Erythroblast (primary cell): ENCODE data around the gene PCED1B.

Source experiments
- DNase-seq, 2 experiments: peaks; one replicate each; lab custom pipeline; 2025; lab: John Stamatoyannopoulos, UW
- GATA1 ChIP-seq: IDR thresholded peaks from 2 replicates; pipeline ENCODE4 v1.6.1; 2011; ENCODE audit warnings: low read depth, mild to moderate bottlenecking, control low read depth, low read length, moderate library complexity
- POLR2A ChIP-seq: IDR thresholded peaks from 2 replicates; pipeline ENCODE4 v1.6.1; 2011; ENCODE audit warnings: mild to moderate bottlenecking, low read length

PCED1B gene

DNA sequence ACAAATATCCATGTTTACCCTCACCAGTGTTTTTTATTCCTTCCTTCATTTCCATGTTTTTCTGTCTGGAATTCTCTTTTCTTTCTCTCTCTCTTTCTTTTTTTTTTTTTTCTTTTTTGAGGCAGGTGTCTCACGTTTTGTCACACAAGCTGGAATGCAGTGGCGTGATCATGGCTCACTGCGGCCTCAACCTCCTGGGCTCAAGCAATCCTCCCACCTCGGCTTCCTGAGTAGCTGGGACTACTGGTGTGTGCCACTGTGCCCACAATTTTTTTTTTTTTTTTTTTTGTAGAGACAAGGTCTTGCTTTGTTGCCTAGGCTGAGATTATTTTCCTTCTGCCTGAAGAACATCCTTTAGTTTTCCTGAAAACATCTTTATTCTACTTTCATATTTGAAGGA, 15.4 kb downstream of the PCED1B start:
- no peak for DNase-seq

DNA sequence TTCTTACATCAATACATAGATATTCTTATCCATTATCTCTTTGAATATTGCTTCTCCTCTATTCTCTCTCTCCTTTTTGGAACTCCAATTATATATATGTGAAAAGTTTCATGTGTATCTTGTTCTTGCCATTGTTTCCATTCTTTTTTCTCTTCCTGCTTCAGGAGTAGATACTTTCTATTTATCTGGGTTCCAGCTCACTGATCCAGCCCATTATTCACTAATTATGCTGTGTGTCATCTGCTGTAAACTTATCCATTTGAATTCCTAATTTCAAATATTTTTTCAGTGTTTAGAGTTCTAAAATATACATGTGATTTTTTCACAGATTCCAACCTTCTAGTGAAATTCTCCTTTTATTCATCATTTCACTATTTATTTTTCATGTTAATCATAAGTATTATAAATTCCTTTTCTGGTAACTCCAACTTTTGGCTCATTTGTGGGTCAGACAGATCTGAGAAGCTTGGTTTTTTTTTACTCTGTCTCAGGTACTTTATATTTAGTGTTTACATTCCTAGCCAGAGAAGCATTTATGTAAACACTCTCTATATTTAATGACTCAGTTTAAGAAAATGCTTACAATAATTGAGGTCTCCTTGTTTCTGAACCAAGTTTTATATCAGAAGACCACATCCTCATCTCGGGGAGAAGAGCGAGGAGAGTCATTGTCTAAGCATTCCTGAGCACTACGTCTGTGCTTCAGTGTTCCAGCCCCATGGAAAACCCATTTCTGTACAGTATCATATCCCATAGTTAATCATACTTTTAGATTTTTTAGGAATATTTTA, 16.2 kb downstream of the PCED1B start:
- TF ChIP-seq GATA1 = no peak
- DNase-seq = no peak

More for the DNA sequence above, 15.4 kb downstream of the PCED1B start:
- TF ChIP-seq GATA1 (no peak), POLR2A (no peak)

DNA sequence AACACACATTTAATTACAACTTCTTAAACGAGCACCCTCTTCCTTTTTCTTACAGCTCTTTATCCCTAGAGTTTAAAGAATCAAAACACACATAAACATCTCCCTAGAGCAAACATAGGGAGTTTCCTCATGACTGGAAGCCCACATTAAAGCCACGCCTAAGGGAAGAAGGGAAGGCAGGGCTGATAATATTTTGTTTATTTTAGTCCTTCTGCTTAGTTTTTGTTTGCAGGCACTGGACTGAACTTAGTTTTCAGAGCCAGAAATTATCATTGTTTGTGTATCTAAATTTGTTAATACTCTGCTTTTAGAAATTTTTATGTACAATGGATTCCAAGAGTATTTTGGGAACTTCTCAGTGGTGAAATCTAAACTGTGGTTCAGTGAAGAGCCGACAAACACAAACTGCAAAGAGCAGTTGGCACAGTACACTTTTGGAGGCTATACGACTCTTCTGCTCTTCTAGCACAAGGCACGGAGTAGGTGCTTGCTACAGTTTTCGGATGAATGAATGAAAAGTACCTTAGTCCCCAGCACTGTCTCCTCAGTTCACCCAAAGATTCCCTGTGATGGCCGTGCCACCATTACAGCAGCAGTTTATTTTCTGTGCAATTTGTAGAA, 18.0 kb downstream of the PCED1B start:
- TF ChIP-seq POLR2A (no peak), GATA1 (no peak)
- no peak for DNase-seq

DNA sequence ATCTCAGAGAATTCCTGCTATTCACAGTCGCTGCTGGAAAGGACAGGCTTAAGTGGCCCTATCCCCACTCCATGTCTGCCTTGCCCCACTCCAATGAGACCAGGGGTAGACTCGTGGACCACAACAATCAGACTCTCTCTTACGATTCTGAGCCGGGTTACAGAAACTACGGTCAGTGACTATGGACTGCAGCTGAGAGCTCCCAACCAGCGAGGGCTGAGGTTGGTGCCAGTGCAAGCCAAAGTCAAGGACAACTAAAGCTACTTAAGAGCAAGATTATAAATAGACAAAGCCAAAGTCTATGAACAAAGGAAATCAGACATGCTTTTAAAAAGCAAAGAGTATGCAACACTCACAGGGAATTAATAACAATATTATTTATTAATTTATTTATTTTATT, 18.7 kb downstream of the PCED1B start:
- no peak for DNase-seq
- TF ChIP-seq GATA1 = no peak
- no peak for TF ChIP-seq POLR2A

DNA sequence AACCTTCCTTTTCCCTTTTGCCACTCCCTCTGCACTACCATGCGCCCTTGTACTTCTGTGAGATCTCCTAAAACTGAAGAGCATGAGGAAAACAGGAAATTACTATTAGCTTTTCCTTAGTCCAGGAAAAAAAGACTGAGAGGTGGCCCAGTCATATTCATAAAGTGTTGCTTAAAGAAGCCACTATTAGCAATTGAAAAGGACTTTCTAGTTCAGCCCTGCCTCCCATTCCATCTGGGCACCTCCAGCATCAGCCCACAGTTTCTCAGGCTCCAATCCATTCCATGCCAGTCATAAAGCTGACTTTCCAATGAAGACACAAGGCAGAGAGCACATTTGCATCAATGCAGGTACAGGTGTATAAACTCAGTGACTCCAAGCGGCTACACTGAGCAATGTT, 20.2 kb downstream of the PCED1B start:
- TF ChIP-seq GATA1 = no peak
- no peak for TF ChIP-seq POLR2A
- no peak for DNase-seq

DNA sequence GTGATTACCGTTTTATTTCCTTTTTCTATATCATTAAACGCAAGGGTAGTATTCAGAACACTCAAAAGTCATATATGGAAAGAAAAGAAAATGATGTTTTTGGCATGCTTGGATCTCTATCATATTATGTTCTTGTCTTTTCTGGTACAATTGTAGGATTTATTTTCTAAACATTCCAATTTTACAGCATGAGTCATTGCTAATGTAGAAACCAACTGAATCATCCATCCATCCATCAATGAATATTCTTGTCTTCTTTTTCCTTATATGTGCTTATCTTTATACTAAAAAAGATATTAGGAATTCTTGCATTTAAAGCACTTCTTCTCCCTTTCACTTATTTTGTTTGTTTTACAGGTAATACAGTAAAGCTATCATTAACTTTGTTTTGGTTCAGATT, 20.7 kb downstream of the PCED1B start:
- TF ChIP-seq GATA1 (no peak), POLR2A (no peak)
- no peak for DNase-seq

DNA sequence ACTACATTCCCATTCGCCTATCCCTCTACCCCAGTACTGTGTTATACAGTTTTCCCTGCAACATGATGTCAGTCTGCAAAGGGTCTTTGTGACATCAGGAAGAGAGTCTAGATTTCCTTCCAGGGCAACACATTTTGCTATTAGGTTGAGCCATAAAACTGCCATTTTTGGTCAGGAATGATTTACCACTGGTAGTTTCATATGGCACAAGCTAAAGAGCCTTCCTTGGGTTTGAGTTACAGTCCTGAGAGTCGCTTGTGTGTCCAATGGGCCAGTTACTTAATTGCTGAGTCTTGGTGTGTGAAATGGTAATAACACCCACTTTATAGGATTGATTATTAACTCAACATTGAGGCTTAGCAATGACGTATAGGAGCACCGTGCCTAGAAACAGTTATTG, 23.0 kb downstream of the PCED1B start:
- no peak for DNase-seq
- no peak for TF ChIP-seq GATA1
- TF ChIP-seq POLR2A = no peak

DNA sequence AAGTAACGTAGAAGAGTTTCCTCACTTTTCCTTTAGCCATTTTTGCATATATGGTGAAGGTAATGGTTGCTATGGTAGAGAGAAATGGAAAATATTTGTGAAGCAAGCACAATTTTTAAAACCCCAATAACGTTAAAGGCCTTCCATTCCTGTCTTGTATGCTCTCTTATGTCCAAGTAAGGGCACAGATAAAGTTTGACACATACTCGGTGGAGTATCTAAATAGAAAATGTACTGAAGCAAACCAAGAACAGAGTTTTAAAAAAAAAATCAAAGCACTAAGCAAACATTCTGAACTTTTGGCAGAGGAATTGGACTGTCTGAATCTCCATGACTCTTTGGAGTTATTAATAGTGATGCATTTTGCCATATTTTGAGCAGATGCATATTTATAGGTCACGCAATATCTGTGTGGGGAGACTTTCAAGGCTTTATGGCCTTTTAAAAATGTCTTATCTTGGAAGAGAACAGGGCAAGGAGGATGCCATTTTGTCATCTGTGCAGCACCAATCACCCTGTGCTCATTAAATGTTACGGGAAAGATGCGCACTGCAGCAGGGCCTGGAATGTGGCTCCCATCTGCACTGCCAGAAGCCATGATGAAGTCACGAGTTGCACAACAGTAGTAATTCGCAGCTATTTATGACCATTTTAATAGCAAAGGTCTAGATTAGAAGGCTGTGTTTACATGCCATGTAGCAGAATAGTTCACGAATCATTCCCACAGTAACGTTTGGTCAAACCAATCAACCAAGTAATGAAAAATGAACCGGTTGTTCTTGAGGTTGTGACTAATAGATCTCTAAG, 23.6 kb downstream of the PCED1B start:
- no peak for DNase-seq
- no peak for TF ChIP-seq GATA1
- TF ChIP-seq POLR2A = no peak

DNA sequence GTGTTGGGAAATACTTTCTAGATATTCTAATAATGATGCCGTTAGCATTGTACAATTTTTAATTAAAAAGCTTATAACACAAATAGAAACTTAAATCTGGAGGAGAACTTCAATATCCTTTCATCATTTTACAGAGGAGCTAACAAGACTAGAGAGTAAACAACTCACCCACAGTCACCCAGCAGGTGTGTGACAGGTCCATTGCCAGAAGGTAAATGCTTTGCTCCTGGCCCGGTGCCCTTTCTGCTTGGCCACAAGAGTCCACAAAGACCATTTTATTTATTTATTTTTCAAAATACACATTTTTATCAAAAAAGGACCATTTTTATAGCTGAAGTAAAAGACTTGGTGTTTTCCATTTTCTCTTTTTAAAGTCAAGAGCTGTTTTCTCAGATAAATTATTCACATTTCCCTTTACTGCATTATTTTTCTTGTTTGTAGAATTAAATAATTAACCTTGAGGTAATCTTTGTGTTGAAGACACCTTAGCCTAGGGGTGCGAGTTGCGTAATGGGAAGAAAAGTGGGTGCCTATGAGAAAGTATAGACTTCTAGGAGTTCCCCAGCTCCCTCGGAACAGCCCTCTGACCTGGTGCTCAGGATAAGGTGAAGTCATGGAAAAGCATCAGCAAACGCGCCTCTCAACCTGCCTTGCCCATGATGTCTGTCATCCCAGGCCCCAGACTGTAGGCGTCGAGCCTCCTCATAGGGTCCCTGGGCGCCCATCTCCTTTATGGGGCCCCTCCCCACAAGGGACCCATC, 26.7 kb downstream of the PCED1B start:
- TF ChIP-seq POLR2A (no peak), GATA1 (no peak)
- DNase-seq = no peak

DNA sequence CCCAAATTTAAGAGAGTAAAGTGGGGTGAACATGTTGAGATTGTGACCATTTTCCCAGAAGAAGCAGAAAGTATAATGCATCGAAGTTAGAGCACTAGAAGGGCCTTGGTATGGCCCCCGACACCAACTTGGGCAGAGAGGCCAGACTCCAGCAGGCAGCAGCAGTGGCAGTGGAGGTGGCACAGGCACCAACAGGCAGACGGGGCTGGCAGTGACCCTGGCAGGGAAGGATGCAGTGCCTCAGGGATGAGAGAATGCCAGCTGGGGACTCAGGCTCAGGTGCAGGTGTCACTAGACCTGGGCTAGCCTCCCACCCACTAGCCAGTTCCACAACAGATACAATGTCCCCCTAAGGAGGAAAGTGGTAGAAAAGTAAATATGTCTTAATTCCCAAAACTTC, 28.0 kb downstream of the PCED1B start:
- DNase-seq = no peak

DNA sequence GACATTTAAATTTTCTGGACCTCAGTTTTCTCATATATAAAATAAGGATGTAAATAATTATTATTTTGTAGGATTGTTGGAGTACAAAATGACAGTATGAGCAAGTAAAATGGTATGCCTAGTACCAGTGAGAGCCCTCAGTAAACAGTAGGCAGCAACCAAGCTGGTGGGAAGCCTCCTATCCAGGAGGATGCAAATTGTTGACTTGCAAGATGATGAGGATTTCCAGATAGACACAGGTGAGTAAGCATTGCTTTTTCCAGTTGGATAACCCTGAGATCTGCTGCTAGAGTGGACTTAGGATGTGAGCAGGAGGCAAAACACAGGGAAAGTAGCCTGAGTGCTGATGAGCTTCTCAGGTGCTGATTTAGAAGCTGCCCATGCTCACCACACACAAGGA, 28.5 kb downstream of the PCED1B start:
- TF ChIP-seq GATA1 (no peak), POLR2A (no peak)
- no peak for DNase-seq

More for the DNA sequence above, 28.0 kb downstream of the PCED1B start:
- no peak for TF ChIP-seq POLR2A
- TF ChIP-seq GATA1 = no peak

DNA sequence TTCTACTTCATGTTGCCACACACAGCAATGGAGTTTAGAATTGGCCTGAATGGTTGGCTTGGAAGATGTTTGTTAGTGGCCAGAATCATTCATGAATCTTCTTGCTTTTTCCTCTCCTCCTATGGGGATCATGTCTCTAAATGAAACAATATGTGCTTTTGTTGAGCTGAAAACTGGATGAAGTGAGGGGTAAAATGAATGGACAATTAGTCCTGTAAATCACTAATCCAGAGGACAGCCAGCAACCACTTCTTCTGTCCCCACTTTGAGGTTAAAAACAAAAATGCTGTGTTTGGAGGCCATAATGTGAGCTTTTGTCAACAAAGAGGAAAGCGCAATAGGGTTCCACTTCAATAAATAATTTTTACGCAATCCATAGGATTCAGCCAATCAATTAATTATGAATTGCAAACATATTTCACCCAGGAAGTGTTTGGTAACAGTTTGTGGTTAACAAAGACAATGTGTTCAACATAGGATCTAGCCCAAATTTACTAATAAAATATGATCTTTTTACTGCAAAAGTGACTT, 30.7 kb downstream of the PCED1B start:
- DNase-seq = no peak
- TF ChIP-seq GATA1 = no peak
- TF ChIP-seq POLR2A = no peak

DNA sequence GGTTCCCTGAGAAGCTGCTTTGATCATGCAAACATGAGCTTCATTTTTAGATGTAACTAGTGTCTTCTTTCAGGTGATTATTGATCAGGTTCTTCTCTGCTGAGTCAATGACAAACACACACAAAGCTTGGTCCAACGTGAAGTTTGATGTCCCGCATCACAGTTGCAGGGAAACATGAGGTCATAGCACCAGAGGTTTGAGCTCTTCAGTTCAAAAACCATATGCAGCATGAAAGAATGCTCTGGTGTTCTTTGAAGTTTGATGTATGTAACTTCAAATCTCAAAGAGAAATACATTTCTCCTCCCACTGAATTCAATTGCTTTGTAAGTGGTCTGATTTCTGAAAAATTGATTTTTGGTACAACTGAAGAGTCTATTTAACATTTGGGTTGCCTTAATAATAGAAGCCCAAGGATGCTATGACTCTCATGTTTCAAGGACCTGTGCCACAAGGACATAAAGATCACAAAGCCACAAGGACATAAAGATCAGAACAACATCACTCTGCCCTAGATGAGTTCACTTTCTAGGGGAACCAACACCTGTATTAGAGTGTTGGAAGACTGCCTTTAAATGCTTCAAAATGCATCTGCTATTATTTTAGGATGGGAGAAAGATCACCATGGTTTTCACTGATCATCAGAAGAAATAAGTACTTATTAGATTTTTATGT, 31.4 kb downstream of the PCED1B start:
- TF ChIP-seq GATA1 (no peak), POLR2A (no peak)
- DNase-seq = no peak

DNA sequence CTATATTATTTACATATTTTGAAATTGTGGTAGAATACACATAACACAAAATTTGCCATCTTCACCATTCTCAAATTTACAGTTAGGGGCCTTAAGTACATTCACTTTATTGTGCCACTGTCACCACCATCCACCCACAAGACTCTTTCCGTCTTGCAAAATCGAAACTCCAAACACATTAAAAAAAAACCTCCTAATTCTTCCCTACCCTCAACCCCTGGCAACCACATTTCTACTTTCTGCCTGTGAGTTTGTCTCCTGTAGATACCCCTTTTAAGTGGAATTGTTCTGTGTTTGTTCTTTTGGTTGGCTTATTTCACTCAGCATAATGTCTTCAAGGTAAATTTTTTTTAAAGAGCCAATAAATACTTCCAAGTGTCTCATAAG, 32.0 kb downstream of the PCED1B start:
- DNase-seq = no peak

More for the DNA sequence above, 32.0 kb downstream of the PCED1B start:
- TF ChIP-seq GATA1 (no peak), POLR2A (no peak)
